DOHH2 (cell line): ENCODE data around the gene WFS1.

Experiments used
- H3F3A ChIP-seq: fragments of 200-600 bp; sonication (generic), shearing (Covaris generic); 2 replicates; pipeline ENCODE4 v1.6.0; 2016; ENCODE audit warnings: antibody characterized with exemption, mild to moderate bottlenecking; ENCODE audit not compliant: control insufficient read depth, insufficient read depth
- H3K27ac ChIP-seq: fragments of 200-600 bp; sonication (generic); 2 replicates; pipeline ENCODE4 v1.5.1; 2014; ENCODE audit warnings: low read depth, mild to moderate bottlenecking, low read length, moderate library complexity
- H3K27me3 ChIP-seq: fragments of 200-600 bp; sonication (generic); 2 replicates; pipeline ENCODE4 v1.6.1; 2014; ENCODE audit warnings: mild to moderate bottlenecking, low read length, mixed read lengths; ENCODE audit not compliant: control insufficient read depth
- H3K36me3 ChIP-seq: fragments of 200-600 bp; sonication (generic); 2 replicates; pipeline ENCODE4 v1.6.1; 2014; ENCODE audit warnings: mild to moderate bottlenecking, low read length, moderate library complexity, mixed read lengths; ENCODE audit not compliant: control insufficient read depth
- H3K4me1 ChIP-seq: fragments of 200-600 bp; sonication (generic); 2 replicates; pipeline ENCODE4 v1.6.1; 2014; ENCODE audit warnings: mild to moderate bottlenecking, low read length, mixed read lengths; ENCODE audit not compliant: control insufficient read depth
- H3K4me2 ChIP-seq: fragments of 200-600 bp; sonication (generic); 2 replicates; pipeline ENCODE4 v1.6.0; 2014; ENCODE audit warnings: mild to moderate bottlenecking, low read length, moderate library complexity
- H3K4me3 ChIP-seq: fragments of 200-600 bp; sonication (generic); 2 replicates; pipeline ENCODE4 v1.5.1; 2014; ENCODE audit warnings: mild to moderate bottlenecking, low read length, mixed read lengths
- H3K79me2 ChIP-seq: fragments of 200-600 bp; sonication (generic); 2 replicates; pipeline ENCODE4 v1.6.1; 2014; ENCODE audit warnings: mild to moderate bottlenecking, low read length, mixed read lengths; ENCODE audit not compliant: control insufficient read depth
- H3K9me2 ChIP-seq: fragments of 200-600 bp; sonication (generic); replicated peaks from 2 replicates; pipeline ENCODE4 v1.6.1; 2014; ENCODE audit warnings: mild to moderate bottlenecking, low read length, mixed read lengths; ENCODE audit not compliant: control insufficient read depth
- H3K9me3 ChIP-seq: fragments of 200-600 bp; sonication (generic); 2 replicates; pipeline ENCODE4 v1.6.1; 2014; ENCODE audit warnings: antibody characterized with exemption, low read length, mixed read lengths; ENCODE audit not compliant: control insufficient read depth, insufficient read depth
- H4K20me1 ChIP-seq: fragments of 200-600 bp; sonication (generic); 2 replicates; pipeline ENCODE4 v1.6.0; 2014; ENCODE audit warnings: low read depth, mild to moderate bottlenecking, antibody characterized with exemption, low read length, moderate library complexity; ENCODE audit not compliant: control insufficient read depth, insufficient read depth
- CTCF ChIP-seq: fragments of 200-600 bp; sonication (generic); IDR thresholded peaks from one replicate; pipeline ENCODE4 v1.5.1; 2014; ENCODE audit warnings: antibody characterized with exemption, mild to moderate bottlenecking, low read depth, low read length; ENCODE audit not compliant: poor library complexity, severe bottlenecking
- EZH2phosphoT487 ChIP-seq: fragments of 200-600 bp; sonication (generic); IDR thresholded peaks from 2 replicates; pipeline ENCODE4 v1.6.1; 2017; ENCODE audit warnings: borderline replicate concordance, mild to moderate bottlenecking, antibody characterized with exemption, low read length, moderate library complexity, mixed read lengths

Gene WFS1

GRCh38 chr4:6258026-6258360 is 11.7 kb upstream of the WFS1 start:
- Histone ChIP-seq H3K79me2 (no peaks in the 10 kb centered on the region), H4K20me1 (no peaks in the 10 kb centered on the region), H3K4me3 (no peak overlapping the region), H3K9me3 (no peaks in the 10 kb centered on the region), H3K4me2 (no peak overlapping the region), H3F3A (no peaks in the 10 kb centered on the region), H3K9me2 (no peaks in the 10 kb centered on the region), H3K27me3 (no peaks in the 10 kb centered on the region), H3K4me1 (no peaks in the 10 kb centered on the region), H3K27ac (no peak overlapping the region), H3K36me3 (no peaks in the 10 kb centered on the region)
- TF ChIP-seq CTCF = no peak
- TF ChIP-seq EZH2phosphoT487 = no peak

- Histone ChIP-seq H3F3A (no peaks in the 10 kb centered on the region), H3K9me2 (no peaks in the 10 kb centered on the region), H3K36me3 (no peaks in the 10 kb centered on the region), H3K79me2 (no peaks in the 10 kb centered on the region), H3K27ac (no peak overlapping the region), H3K27me3 (no peaks in the 10 kb centered on the region), H4K20me1 (no peaks in the 10 kb centered on the region), H3K4me1 (no peaks in the 10 kb centered on the region), H3K9me3 (no peaks in the 10 kb centered on the region), H3K4me3 (no peak overlapping the region), H3K4me2 (no peak overlapping the region)
- TF ChIP-seq CTCF (no peak), EZH2phosphoT487 (no peak)
Observed at GRCh38 chr4:6258741-6259140, 10.9 kb upstream of the WFS1 start.

- Histone ChIP-seq H3K79me2 (no peaks in the 10 kb centered on the region), H4K20me1 (no peaks in the 10 kb centered on the region), H3K4me2 (no peak overlapping the region), H3K4me3 (no peak overlapping the region), H3K4me1 (no peaks in the 10 kb centered on the region), H3K9me3 (no peaks in the 10 kb centered on the region), H3K36me3 (no peaks in the 10 kb centered on the region), H3K27ac (no peak overlapping the region), H3K9me2 (no peaks in the 10 kb centered on the region), H3K27me3 (no peaks in the 10 kb centered on the region), H3F3A (no peaks in the 10 kb centered on the region)
- TF ChIP-seq EZH2phosphoT487 (no peak), CTCF (no peak)
Observed at GRCh38 chr4:6259886-6260285, 9.8 kb upstream of the WFS1 start.

- H3K27me3 ChIP-seq = no peaks in the 10 kb centered on the region
- peaks cover 1% of the 10 kb centered on the region for H3K4me1 ChIP-seq
- H3K36me3 ChIP-seq = no peaks in the 10 kb centered on the region
- TF ChIP-seq EZH2phosphoT487 (no peak), CTCF (no peak)
- no peaks in the 10 kb centered on the region for H4K20me1 ChIP-seq
- H3K9me2 ChIP-seq = no peaks in the 10 kb centered on the region
- no peak overlapping the region for H3K27ac ChIP-seq
- no peak overlapping the region for H3K4me2 ChIP-seq
- H3K9me3 ChIP-seq = no peaks in the 10 kb centered on the region
- H3F3A ChIP-seq = no peaks in the 10 kb centered on the region
- H3K4me3 ChIP-seq = no peak overlapping the region
- H3K79me2 ChIP-seq = no peaks in the 10 kb centered on the region
Observed at GRCh38 chr4:6262176-6262575, 7.5 kb upstream of the WFS1 start.
